KMS-11 (cell line): ENCODE measurements around the gene CDH5.

Experiments
- H2AFZ ChIP-seq: fragments of 200-600 bp; sonication (generic); 2 replicates; pipeline ENCODE4 v1.6.1; 2016; ENCODE audit warnings: antibody characterized with exemption, mixed run types, low read depth
- H3K27ac ChIP-seq: fragments of 200-600 bp; sonication (generic); 2 replicates; pipeline ENCODE4 v1.6.1; 2016; ENCODE audit warnings: mild to moderate bottlenecking, mixed run types
- H3K27me3 ChIP-seq: fragments of 200-600 bp; sonication (generic); 2 replicates; pipeline ENCODE4 v1.6.1; 2017; ENCODE audit warnings: mild to moderate bottlenecking, low read depth, mixed run types, moderate library complexity; ENCODE audit not compliant: insufficient read depth
- H3K36me3 ChIP-seq: fragments of 200-600 bp; sonication (generic); 2 replicates; pipeline ENCODE4 v1.6.1; 2017; ENCODE audit warnings: mild to moderate bottlenecking, mixed run types; ENCODE audit not compliant: insufficient read depth
- H3K4me1 ChIP-seq: fragments of 200-600 bp; sonication (generic); 2 replicates; pipeline ENCODE4 v1.6.1; 2016; ENCODE audit warnings: mild to moderate bottlenecking, low read depth, mixed run types; ENCODE audit not compliant: poor library complexity, severe bottlenecking
- H3K4me2 ChIP-seq: fragments of 200-600 bp; sonication (generic); 2 replicates; pipeline ENCODE4 v1.7.0; 2016; ENCODE audit warnings: mild to moderate bottlenecking, mixed run types
- H3K4me3 ChIP-seq: fragments of 200-600 bp; sonication (generic); IDR thresholded peaks from 2 replicates; pipeline ENCODE4 v1.6.1; 2017; ENCODE audit warnings: low read depth, low read length, mixed read lengths; ENCODE audit not compliant: insufficient read depth
- H3K79me2 ChIP-seq: fragments of 200-600 bp; sonication (generic); 2 replicates; pipeline ENCODE4 v1.6.1; 2016; ENCODE audit warnings: low read depth, mixed run types; ENCODE audit not compliant: insufficient read depth
- H3K9ac ChIP-seq: fragments of 200-600 bp; sonication (generic); 2 replicates; pipeline ENCODE4 v1.6.1; 2016; ENCODE audit warnings: mild to moderate bottlenecking, mixed run types
- H4K20me1 ChIP-seq: fragments of 200-600 bp; sonication (generic); 2 replicates; pipeline ENCODE4 v1.6.1; 2016; ENCODE audit warnings: mild to moderate bottlenecking, mixed run types; ENCODE audit not compliant: insufficient read depth
- TF ChIP-seq, protein P1 (sequence below): fragments of 200-600 bp; sonication (generic); conservative IDR thresholded peaks from 2 replicates; pipeline ENCODE4 v1.6.1; 2017; ENCODE audit warnings: low read depth, mild to moderate bottlenecking, antibody characterized with exemption, low read length, moderate library complexity, mixed read lengths

CDH5 gene

DNA sequence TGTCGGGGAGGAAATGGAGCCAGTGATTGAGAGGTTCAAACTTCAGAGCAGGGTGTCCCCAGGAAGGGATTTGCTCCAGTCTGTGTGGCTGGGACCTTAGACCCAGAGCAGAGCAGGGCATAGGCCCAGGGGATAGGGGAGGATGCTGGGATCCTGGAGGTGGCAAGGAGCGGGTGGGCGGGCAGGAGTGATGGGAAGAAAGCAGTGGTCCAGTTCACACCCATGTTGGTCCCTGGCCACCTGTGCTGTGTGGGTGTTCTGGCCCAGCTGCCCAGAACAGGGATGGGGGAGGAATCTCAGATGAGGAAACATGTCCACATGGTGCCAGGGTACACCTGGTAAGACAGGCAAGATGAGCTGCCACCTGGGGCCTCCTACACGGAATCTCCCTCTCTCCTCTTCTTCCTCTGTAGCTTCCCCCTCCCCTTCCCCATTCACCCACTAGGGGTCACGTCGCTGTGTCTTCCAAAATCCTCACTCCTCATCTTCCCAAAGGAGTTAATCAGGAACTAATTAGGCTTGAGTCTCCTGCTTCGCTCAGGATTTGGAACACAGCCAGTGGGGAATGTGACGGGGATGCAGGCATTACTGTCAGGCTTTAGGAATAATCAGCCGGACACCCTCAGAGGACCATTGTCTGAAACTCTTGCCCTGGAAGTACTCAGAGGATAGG is 62.9 kb downstream of the CDH5 start:
- Histone ChIP-seq H3K36me3 (no peaks in the 10 kb centered on the region), H3K9ac (no peak overlapping the region), H3K4me1 (no peaks in the 10 kb centered on the region), H3K79me2 (no peaks in the 10 kb centered on the region), H3K4me2 (no peak overlapping the region), H3K4me3 (no peak overlapping the region), H3K27me3 (no peaks in the 10 kb centered on the region), H3K27ac (no peak overlapping the region), H2AFZ (no peak overlapping the region), H4K20me1 (no peaks in the 10 kb centered on the region)
- TF ChIP-seq, protein P1, sequence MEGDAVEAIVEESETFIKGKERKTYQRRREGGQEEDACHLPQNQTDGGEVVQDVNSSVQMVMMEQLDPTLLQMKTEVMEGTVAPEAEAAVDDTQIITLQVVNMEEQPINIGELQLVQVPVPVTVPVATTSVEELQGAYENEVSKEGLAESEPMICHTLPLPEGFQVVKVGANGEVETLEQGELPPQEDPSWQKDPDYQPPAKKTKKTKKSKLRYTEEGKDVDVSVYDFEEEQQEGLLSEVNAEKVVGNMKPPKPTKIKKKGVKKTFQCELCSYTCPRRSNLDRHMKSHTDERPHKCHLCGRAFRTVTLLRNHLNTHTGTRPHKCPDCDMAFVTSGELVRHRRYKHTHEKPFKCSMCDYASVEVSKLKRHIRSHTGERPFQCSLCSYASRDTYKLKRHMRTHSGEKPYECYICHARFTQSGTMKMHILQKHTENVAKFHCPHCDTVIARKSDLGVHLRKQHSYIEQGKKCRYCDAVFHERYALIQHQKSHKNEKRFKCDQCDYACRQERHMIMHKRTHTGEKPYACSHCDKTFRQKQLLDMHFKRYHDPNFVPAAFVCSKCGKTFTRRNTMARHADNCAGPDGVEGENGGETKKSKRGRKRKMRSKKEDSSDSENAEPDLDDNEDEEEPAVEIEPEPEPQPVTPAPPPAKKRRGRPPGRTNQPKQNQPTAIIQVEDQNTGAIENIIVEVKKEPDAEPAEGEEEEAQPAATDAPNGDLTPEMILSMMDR = no peak

DNA sequence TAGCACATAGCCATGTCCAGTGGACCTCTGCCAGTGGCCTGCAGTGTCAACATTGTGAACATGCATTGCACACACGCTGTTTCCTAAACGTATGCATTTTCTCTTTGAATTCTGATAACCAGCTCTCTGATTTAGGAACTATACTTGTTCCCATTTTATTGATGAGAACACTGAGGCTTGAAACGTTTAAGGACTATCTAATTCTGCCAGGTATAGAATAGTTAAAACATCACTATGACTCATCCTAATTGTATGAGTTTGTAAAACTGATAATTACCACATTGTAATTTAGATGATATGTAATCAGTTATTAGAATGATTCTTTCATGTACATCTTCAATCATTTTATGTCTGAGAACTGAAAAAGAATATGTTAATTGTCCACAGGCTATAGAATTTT is 63.7 kb downstream of the CDH5 start:
- Histone ChIP-seq H3K36me3 (no peaks in the 10 kb centered on the region), H2AFZ (no peak overlapping the region), H3K4me1 (no peaks in the 10 kb centered on the region), H3K9ac (no peak overlapping the region), H3K4me3 (no peak overlapping the region), H3K27ac (no peak overlapping the region), H3K4me2 (no peak overlapping the region), H4K20me1 (no peaks in the 10 kb centered on the region), H3K79me2 (no peaks in the 10 kb centered on the region), H3K27me3 (no peaks in the 10 kb centered on the region)
- TF ChIP-seq, protein P1 = no peak

DNA sequence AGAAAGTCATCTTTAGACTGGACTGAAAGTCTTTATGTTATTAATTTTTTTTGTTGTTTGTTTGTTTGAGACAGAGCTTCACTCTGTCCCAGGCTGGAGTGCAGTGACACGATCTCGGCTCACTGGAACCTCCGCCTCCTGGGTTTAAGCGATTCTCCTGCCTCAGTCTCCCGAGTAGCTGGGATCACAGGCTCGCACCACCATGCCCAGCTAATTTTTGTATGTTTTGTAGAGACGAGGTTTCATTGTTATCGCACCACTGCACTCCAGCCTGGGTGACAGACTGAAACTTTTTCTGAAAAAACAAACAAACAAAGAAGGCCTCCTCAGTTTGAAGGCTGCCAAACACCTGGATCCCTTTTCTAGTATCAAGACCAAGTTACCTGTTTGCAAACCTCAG is 65.3 kb downstream of the CDH5 start:
- no peak overlapping the region for H3K27ac ChIP-seq
- TF ChIP-seq, protein P1 = no peak
- H3K4me3 ChIP-seq = no peak overlapping the region
- no peaks in the 10 kb centered on the region for H3K27me3 ChIP-seq
- no peak overlapping the region for H3K9ac ChIP-seq
- no peaks in the 10 kb centered on the region for H3K36me3 ChIP-seq
- no peaks in the 10 kb centered on the region for H3K79me2 ChIP-seq
- H3K4me1 ChIP-seq = no peaks in the 10 kb centered on the region
- H3K4me2 ChIP-seq = no peak overlapping the region
- no peaks in the 10 kb centered on the region for H4K20me1 ChIP-seq
- H2AFZ ChIP-seq = no peak overlapping the region

DNA sequence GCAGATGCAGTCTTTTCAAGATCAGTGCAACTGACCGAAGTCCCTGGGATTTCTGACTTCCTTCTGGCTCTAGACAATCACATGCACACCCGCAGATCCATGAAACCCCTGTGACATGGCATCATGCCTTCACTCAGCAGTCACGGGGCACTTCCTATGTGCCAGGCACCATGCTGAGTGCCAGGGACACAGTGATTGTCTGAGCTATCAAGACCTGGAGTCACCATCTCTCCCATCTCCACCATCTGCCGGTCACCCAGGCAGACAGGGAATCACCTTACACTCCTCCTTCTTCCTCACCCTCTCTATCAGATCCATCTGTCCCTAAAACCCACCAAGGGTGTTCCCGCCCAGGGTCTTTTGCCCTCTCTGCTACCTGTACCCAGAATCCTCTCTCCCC is 65.9 kb downstream of the CDH5 start:
- Histone ChIP-seq H3K9ac (no peak overlapping the region), H3K4me3 (no peak overlapping the region), H2AFZ (no peak overlapping the region), H3K36me3 (no peaks in the 10 kb centered on the region), H3K4me1 (no peaks in the 10 kb centered on the region), H3K27ac (no peak overlapping the region), H3K79me2 (no peaks in the 10 kb centered on the region), H3K27me3 (no peaks in the 10 kb centered on the region), H4K20me1 (no peaks in the 10 kb centered on the region), H3K4me2 (no peak overlapping the region)
- TF ChIP-seq, protein P1 = no peak
